22Rv1 (cell line): ENCODE results near the gene PPCDC.

Source experiments
- ZFX ChIP-seq: fragments of 450-650 bp; IDR thresholded peaks from 2 replicates; pipeline ENCODE4 v1.6.1; 2017; ENCODE audit warnings: antibody characterized with exemption, borderline replicate concordance
- TF ChIP-seq, protein P1 (sequence below): fragments of 450-650 bp; IDR thresholded peaks from 2 replicates; pipeline ENCODE4 v1.5.1; 2017; ENCODE audit warnings: mild to moderate bottlenecking

DNA sequence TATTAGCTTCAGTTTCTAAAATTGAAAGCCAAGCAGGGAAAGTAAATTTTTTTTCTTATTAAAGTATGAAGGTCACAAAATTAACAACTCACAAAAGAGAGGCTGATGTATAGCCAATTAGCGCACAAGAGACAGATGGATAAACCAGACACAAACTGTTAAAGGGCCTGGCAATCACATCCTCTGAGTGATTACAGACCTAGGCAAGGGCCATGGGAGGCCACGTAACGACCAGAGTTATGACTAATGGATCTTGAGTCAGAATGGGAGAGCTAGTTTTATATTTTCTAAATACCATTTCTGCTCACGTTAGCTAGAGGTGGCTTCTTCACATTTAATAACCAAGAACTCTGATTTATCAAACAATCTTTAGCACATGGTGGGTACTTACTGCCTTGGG, 45.8 kb upstream of the PPCDC start:
- TF ChIP-seq, protein P1, sequence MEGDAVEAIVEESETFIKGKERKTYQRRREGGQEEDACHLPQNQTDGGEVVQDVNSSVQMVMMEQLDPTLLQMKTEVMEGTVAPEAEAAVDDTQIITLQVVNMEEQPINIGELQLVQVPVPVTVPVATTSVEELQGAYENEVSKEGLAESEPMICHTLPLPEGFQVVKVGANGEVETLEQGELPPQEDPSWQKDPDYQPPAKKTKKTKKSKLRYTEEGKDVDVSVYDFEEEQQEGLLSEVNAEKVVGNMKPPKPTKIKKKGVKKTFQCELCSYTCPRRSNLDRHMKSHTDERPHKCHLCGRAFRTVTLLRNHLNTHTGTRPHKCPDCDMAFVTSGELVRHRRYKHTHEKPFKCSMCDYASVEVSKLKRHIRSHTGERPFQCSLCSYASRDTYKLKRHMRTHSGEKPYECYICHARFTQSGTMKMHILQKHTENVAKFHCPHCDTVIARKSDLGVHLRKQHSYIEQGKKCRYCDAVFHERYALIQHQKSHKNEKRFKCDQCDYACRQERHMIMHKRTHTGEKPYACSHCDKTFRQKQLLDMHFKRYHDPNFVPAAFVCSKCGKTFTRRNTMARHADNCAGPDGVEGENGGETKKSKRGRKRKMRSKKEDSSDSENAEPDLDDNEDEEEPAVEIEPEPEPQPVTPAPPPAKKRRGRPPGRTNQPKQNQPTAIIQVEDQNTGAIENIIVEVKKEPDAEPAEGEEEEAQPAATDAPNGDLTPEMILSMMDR: no peak
- TF ChIP-seq ZFX: no peak
